T-helper 9 cell (primary cell): Measurements from ENCODE around the gene RABL6.
"Not testable (repeated sequence)": the region's sequence is repeated elsewhere in the genome, so short reads cannot be mapped to it uniquely, and the experiment has no call there.

Experiments
- DNase-seq: peaks from one replicate; pipeline ENCODE4 v3.0.0-alpha.2; 2020

The RABL6 gene

GRCh38 chr9:136796775-136797347, 10.9 kb upstream of the RABL6 start:
- DNase-seq: not testable (repeated sequence)

GRCh38 chr9:136798708-136799078, 9.1 kb upstream of the RABL6 start:
- DNase-seq: no peak

GRCh38 chr9:136799079-136799853, 8.5 kb upstream of the RABL6 start:
- DNase-seq: no peak

- peak; percentile 90 for DNase-seq
Measured at GRCh38 chr9:136799854-136800657, 7.7 kb upstream of the RABL6 start.

GRCh38 chr9:136802321-136802720, 5.4 kb upstream of the RABL6 start:
- DNase-seq: no peak

GRCh38 chr9:136803009-136803550, 4.7 kb upstream of the RABL6 start:
- DNase-seq: not testable (repeated sequence)

GRCh38 chr9:136803551-136804508, 3.9 kb upstream of the RABL6 start:
- no peak for DNase-seq

- no peak for DNase-seq
Measured at GRCh38 chr9:136804509-136805206, 3.1 kb upstream of the RABL6 start.

- no peak for DNase-seq
Measured at GRCh38 chr9:136805207-136805740, 2.5 kb upstream of the RABL6 start.

- no peak for DNase-seq
Measured at GRCh38 chr9:136806067-136806466, 1.7 kb upstream of the RABL6 start.

GRCh38 chr9:136806631-136807201, 1.0 kb upstream of the RABL6 start:
- DNase-seq: no peak

- peak; percentile 38 for DNase-seq
Measured at GRCh38 chr9:136808075-136808805, 492 bp downstream of the RABL6 start.

- no peak for DNase-seq
Measured at GRCh38 chr9:136808806-136809158, 1.0 kb downstream of the RABL6 start.

- no peak for DNase-seq
Measured at GRCh38 chr9:136814725-136815421, 7.1 kb downstream of the RABL6 start.

GRCh38 chr9:136815422-136815782, 7.7 kb downstream of the RABL6 start:
- no peak for DNase-seq

- no peak for DNase-seq
Measured at GRCh38 chr9:136820971-136821825, 13.4 kb downstream of the RABL6 start.

GRCh38 chr9:136821826-136822544, 14.2 kb downstream of the RABL6 start:
- DNase-seq: no peak
